CD4-positive, alpha-beta T cell treated with Interferon gamma for 1 hour (primary cell): ENCODE data around the gene KLK15.
"Not testable (repeated sequence)": the region's sequence is repeated elsewhere in the genome, so short reads cannot be mapped to it uniquely, and the experiment has no call there.

Experiments used
- DNase-seq: peaks from one replicate; pipeline ENCODE4 v3.0.0-alpha.2; 2020

KLK15 gene

DNA sequence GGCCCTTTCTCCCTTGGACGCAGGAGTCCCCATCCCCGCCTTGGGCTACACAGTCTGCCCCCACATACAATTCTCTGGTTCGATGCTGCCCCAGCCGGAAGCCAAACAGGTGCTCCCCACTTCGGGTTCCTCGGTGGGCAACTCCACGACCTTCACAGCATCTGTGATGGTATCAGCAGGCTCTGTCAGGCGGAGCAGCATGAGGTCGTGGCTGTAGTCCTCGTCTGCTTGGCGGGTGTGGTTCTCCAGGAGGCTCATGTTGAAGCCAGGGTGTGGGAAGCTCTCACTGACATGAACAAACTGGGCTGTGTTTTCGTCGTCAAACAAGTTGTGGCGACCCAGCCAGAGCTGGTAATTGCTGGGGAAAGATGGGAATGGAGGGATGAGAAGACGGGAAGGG lies 13.3 kb downstream of the KLK15 start:
- DNase-seq, result no peak

DNA sequence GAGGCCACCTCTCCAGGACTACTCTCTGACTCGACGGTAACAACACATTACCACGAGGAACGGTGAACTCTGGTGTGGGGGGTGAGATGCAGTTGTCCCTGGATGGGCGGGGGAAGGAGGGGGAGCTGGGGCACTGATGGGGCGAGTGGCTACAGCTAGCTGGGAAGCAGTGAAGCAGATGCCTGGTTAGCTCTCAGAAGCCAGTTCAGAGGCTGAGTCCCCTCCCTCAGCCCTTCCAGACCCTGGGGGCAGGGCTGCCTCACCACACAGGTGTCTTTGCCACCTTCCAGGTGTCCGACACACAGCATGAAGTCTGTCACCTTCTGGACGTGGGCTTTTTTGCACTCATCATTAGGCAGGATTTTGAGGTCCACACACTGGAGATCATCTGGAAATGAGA lies 13.7 kb downstream of the KLK15 start:
- DNase-seq, result no peak

DNA sequence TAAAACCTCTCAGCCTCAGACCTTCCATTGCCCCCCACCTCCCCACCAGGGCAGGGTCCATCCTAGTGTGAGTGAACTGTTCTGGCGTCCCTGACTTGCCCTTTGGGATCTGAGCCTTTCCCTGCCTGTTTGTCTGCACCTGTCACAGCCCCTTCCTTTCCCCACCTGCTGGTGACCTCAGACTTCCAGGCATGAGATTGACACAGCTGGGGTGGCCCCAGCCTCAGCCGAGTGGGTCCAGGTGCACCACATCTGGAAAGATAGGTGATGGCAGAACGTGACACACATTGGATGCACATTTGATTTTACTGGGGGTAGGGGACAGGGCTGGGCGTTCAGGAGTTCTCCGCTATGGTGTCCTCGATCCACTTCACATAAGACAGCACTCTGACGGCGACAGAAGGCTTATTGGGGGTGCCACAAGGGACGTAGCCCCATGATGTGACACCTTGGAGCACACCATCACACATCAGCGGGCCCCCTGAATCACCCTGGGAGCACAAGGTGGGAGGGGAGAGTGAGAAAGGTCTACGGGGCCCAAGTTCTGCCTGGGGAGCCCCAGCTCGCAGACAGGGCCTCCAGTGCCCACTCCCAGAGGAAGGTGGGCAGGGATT lies 14.4 kb downstream of the KLK15 start:
- DNase-seq, result no peak

DNA sequence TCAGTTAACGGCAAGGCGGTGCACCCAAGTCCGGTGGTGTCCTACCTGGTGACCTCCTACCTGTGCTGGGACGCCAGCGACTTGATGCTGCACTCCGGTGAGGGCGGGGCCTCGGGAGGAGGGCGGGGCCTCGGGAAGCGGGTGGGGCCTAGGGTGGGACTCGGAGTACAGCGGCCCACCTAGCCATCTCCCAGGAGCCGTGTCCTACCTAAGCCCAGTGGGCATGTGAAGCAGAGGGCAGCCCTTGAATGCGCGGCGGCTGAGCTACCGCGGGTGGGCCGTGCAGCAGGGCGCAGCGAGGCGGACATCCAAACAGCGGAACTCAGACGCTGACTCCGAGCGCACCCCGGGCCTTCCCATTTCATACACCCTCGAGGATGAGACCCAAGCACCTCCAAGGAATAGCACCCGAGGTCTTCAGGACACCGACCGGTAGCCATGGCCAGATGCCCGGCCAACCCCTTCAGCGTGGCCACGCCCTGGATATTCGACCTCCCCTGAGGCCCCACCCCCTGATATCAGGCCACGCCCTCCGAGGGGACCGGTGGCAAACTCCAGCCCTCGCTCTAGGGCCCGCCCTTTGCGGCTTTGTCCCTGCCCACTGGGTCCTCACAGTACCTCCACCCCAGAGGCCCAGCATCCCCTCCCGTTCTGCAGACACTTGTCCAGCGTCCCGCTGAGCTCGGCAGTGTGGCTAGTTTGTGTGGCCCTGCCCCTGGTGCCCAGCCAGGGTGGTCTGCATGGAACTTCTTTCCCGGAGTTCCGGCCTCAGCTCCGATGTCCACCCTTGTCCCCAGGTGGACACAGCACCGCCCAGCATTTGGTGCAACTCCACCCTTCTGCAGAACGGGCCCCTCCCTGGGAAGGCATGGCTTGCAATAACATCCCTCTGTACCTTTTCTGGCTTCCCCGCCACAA lies 15.2 kb downstream of the KLK15 start:
- DNase-seq, result peak; percentile 48

DNA sequence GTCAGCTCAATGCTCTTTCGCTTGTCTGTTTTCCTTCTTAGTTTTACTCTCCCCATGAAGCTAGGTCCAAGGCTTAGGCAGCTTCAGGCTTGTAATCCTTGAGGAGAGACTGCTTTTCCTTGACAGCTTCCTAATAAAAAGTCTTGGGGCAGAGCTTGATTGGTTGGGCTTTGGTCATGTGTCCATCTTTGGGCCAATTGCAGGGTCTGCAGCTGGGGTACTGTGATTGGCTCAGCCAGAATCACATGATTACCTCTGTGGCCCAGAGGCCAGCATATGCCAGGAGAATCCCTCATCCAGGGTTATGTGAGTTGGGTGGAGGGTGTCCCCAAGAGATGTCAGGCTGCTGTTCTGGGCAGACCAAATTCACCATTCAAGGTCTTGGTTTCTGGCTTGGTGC lies 17.9 kb downstream of the KLK15 start:
- DNase-seq, result no peak

DNA sequence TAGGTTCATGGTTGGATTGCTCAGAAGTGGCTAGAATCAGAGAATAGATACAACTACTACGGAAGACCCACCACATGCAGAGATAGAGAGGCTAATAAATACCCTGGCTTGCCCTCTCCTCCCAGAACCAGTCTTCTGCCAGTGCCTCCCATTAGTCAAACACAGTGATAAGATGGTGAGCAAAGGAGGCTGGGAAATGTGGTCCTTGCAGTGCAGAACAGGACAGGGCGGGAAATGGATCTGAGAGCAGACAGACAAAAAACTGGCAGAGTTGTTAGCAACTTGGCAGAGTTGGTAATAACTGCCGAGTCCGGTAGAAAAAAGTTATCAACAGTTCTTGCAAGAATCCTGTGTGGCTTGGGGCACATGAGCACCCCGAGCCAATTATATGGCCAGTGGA lies 18.5 kb downstream of the KLK15 start:
- no peak for DNase-seq

GRCh38 chr19:50812474-50812873 lies 20.9 kb downstream of the KLK15 start:
- no peak for DNase-seq

GRCh38 chr19:50811622-50812238 lies 21.6 kb downstream of the KLK15 start:
- not testable (repeated sequence) for DNase-seq

GRCh38 chr19:50808856-50809255 lies 24.5 kb downstream of the KLK15 start:
- no peak for DNase-seq

DNA sequence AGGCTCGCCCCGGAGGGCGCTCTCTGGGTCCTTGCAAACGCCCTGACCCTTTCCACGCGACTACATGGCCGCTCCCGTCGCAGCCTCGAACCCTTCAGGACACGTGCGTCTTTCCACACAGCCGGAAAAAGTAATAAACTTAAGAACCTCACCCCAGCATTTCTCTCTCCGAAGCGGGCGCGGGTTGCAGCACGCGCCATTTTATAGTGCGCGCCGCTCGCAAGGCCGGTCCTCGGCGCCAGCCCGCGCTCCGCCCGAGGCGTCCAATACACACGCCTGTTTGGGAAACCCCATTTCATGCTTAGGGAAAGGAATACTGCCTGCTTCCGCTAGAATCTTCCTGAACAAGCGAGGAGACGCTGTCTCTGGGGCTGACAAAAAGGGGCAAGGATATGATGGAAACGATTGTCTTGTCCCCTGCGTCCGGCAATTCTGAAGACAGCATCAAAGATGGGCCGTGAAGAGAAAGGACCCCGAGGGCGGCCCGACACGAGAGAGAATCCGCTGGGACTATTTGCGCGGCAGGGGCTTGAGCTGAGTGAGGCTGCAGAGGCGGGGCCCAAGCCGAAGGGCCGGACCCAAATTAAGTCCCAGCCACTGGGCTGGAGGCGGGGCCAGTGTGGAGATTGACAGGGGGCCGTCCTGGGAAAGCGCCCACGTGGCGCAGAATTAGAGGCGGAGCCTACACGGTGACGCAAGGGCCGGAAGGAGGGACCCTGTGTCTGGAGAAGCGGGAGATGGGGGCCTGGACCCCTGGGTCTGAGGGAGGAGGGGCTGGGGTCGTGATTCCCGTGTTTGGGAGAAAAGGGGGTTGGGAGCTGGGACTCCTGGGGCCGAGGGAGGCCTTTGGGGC lies 28.7 kb downstream of the KLK15 start:
- peak; percentile 99 for DNase-seq

DNA sequence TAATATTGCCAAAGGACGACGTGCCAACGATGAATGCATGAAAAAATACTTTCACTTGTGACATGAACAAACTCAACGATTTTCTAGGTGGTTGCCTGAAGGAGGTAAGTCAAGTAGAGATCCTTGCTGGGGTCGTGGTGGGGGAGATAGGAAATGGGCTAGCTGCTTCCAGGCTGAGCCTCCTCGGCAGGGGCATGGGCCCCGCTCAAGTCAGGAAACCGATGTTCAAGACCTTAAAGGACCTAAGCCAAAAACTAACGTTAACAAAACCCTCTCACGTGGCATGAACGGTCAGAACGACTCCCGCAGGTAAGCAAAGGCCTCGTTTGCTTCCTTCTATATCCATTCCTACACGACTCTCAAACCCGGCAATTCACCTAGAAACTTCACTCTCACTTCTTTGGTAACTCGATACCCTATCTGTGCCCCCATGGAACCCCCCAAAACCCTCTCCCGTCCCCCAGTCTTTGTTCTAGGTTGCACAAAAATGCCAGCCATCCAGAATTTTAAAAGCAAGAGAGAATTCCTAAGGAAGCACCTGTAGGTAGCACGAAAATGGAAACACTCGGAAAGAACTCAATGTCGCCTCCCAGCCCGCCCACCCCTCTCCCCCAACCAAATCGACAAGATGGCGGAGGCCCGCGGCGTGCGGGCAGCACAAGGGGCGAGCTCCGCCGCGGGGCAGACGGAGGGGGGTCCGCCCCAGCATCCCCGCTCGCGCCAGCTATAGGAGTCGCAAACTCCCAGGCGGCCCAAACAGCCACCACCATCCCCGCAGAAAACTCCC lies 29.5 kb downstream of the KLK15 start:
- DNase-seq, result no peak

GRCh38 chr19:50801107-50801506 lies 32.3 kb downstream of the KLK15 start:
- DNase-seq, result no peak

GRCh38 chr19:50799547-50799851 lies 33.9 kb downstream of the KLK15 start:
- no peak for DNase-seq

DNA sequence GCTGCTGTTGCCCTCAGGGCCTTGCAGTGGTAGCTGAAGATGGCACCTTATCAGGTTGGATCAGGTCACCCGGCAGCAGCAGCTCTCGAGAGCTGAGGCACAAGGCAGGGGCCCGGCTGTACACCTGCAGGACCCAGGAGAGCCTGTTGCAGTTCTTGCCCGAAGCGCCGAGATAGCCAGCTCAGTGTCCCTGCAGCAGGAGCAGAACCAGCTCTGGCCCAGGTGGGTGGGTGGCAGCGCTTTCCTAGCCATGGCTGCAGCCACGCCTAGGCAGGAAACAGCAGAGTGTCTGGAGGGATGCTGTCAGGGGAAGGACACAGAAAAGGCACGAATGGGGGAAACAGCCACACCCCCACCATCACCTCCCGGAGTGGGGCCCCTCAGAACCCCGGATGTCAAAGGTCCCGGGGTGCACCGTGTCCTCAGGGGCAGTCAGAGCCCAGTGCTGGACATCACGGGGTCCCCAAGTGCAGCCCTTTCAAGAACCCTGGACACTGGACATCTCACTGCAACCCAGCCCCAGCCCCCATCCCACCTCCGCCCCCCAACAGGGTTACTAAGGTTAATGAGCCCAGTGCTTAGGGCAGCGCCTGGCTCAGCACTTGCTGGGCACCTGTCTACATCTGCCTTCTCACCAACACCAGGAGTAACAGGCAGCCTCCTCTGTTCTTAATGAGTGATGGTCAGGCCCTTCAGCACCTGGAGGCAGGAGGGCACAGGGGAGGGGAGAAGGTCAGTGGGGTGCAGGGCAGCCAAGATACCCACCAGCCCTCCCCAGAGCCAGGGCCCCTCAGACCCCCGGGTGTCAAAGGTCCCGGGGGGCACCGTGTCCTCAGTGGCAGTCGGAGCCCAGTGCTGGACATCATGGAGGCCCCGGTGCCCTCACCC lies 34.5 kb downstream of the KLK15 start:
- no peak for DNase-seq

GRCh38 chr19:50797781-50798658 lies 35.4 kb downstream of the KLK15 start:
- DNase-seq, result no peak

- no peak for DNase-seq
Measured at GRCh38 chr19:50797429-50797780, 36.0 kb downstream of the KLK15 start.

GRCh38 chr19:50796634-50797428 lies 36.5 kb downstream of the KLK15 start:
- DNase-seq, result no peak

DNA sequence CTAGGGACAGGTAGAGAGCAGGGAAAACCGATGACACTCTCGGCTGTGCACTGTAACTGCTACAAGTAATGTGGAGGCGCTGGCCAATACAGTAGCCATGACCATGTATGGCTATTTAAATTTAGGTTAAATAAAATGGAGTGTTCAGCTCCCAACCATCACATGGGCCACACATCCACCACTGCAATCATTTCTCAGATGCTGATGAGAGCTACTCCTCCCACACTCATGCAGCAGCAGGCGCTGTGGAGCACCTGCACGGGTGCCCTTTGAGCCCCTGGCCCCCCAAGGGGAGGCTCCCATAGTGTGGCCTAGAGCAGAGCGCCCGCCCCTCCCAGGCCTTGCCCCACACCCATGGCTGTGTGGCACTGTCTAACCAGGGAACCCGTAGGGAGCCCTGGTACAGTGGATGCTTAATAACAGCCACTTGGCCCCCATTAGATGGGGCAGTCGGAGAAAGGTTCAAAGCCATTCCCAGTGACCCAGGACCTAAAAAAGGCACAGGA lies 37.2 kb downstream of the KLK15 start:
- no peak for DNase-seq

- no peak for DNase-seq
Measured at GRCh38 chr19:50795664-50796073, 37.7 kb downstream of the KLK15 start.
